Middle frontal gyrus (tissue), 1 donor: ENCODE data around the gene EID2.

Experiments
- DNase-seq: peaks from one replicate; pipeline ENCODE4 v3.0.0-alpha.2; 2015; ENCODE audit warnings: low spot score; ENCODE audit errors: extremely low spot score

EID2 gene

DNA sequence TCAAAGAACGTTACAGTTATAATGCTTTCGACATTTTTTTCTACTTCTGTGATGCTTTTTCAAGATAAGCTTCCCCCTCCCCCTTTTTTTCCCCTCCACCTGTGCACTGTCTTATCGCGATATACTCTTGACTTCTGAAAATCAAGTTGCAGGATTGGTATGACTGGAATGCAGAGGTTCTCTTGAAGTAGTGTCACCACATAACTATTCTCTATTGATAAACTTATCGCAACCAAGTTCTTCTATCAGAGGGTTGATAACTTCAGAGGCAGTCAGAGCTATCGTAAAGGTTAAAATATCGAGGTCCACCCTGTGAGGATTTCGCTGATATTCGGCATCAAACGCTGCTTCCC lies 820 bp downstream of the EID2 start:
- no peak for DNase-seq

GRCh38 chr19:39533791-39534190 lies 6.2 kb downstream of the EID2 start:
- no peak for DNase-seq

- no peak for DNase-seq
Observed at GRCh38 chr19:39533003-39533512, 6.9 kb downstream of the EID2 start.

GRCh38 chr19:39532233-39533002 lies 7.5 kb downstream of the EID2 start, which contains the start of gene EID2B:
Gene EID2B (minus strand): TSS chr19:39532852. CDS start chr19:39532802, 50 bp downstream.
- peak; percentile 97 for DNase-seq

- DNase-seq: no peak
Observed at GRCh38 chr19:39531834-39532232, 8.1 kb downstream of the EID2 start.

- DNase-seq: no peak
Observed at GRCh38 chr19:39525205-39525604, 14.8 kb downstream of the EID2 start.

DNA sequence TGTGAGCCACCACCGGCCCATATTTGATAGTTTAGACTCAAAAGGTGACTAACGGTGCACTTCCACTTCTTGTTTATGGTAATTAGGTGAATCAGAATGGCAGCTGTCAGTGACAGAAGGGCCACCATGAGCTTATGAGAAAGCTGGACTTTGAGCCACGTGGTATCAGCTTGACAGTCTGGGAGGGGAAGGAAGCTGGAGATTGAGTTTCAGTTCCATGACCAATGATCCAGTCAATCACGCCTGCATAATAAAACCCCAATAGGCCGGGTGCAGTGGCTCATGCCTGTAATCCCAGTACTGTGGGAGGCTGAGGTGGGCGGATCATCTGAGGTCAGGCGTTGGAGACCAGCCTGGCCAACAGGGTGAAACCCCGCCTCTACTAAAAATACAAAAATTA lies 15.5 kb downstream of the EID2 start:
- DNase-seq: no peak

DNA sequence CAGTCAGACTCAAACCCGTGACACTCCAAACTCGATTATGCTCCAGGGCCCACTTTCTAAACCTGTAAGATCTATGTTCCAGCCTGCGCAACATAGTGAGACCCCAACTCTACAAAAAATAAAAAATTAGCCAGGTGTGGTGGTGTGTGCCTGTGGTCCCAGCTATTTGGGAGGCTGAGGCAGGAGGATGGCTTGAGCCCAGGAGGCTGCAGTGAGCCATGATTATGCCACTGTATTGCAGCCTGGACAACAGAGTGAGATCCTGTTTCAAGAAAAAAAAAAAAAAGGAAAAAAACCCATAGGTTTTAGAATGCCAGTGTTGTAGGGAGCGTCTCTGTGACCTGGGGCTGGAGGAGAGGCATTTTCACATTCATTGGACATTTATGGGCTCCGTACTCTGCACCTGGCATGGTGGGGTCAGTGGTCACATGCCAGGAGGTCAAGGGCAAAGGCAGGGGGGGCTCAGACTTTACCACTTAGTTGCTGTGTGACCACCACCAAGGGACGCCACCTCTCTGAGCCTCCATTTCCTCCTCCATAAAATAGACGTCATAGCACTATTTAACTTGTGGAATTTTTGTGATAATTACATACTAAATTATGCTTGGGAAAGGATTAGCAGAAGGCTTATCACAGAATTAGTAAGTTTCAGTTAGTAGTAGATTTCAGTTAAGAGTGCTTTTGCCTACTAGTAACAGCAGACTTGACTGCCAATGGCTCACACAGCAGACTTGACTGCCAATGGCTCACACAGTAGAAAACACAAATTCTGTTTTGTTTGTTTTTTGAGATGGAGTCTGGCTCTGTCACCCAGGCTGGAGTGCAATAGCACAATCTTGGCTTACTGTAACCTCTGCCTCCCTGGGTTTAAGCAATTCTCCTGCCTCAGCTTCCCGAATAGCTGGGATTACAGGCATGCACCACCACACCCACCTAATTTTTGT lies 19.1 kb downstream of the EID2 start:
- no peak for DNase-seq

- DNase-seq: no peak
Observed at GRCh38 chr19:39518975-39519374, 21.0 kb downstream of the EID2 start.

- DNase-seq: no peak
Observed at GRCh38 chr19:39518458-39518857, 21.5 kb downstream of the EID2 start.

DNA sequence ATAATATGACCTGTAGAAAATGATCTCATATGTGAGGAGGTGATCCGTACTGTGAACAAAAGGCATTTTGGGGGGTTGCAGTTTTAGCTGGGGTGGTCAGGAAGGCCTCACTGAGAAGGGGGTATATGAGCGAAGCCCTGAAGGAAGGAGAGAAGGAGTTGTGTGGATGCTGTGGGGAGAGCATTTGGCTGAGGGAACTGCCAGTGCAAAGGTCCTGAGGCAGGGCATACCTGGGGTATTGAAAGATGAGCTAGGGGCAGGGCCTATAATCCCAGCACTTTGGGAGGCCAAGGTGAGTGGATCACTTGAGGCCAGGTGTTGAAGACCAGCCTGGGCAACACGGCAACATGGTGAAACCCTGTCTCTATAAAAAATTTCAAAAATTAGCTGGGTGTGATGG lies 22.5 kb downstream of the EID2 start:
- DNase-seq: no peak

DNA sequence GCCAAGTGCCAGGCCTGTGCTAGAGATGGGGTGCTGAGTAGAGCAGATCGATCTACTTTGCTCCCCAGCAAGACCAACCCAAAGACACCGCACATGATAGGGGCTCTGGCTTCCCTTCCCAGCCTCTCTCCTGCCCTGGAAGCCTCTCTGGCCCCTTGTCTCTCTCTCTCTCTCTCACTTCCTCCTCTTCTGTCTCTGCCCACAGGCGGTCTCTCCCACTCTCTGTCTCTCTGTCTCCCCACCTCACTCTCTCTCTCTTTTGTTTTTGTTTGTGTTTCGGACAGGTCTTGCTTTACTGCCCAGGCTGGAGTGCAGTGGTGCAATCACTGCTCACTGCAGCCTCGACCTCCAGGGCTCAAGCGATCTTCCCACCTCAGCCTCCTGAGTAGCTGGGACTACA lies 23.7 kb downstream of the EID2 start:
- DNase-seq: no peak

DNA sequence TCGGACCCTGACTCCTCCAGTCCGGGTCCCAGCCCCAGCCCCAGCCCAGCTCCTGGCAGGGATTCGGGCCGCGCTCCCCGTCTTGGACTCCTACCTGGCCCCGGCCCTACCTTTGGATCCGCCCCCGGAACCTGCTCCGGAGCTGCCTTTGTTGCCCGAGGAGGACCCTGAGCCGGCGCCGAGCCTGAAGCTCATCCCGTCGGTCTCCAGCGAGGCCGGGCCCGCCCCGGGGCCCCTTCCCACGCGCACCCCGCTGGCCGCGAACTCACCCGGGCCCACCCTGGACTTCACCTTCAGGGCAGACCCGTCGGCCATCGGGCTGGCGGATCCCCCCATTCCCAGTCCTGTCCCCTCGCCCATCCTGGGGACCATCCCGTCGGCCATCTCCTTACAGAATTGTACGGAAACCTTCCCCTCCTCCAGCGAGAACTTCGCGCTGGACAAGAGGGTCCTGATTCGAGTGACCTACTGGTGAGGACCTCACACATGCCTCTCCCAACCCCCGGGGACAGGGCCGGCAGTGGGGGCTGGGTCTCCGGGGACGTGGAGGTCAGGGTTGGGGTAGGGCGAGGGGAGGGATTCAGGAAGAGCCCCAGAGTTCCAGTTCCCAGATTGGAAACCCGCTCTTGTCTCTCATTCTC lies 24.3 kb downstream of the EID2 start:
- no peak for DNase-seq

DNA sequence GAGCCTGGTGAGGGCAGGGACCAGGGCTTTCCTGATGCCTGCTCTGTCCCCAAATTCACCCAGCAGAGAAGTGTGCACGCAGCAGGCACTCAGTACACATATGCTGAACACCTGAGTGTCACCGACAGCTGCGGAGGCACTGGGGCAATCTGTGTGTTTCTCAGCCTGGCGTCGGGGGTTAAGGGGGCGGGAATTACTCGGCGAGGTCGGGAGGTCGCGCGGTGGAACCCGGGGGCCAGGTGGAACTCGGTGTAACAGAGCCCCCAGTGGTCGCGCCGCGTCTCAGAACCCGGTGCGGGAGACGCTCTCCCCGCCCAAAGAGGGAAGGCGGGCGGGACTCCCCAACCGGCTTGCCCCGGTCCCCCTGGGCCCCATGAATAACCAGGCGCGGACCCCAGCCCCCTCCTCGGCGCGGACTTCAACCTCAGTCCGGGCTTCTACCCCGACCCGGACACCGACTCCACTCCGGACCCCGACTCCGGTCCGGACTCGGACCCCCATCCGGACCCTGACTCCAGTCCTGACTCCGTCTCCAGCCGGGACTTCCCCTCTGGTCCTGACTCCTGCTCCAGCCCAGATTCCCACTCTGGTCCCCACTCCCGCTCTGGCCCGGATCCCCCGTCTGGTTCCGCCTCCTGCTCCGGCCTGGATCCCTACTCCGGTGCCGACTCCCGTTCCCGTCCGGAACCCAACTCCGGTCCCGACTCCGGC lies 25.0 kb downstream of the EID2 start, which contains the start of gene SELENOV:
SELENOV (plus strand) TSS at position 300 of the 711 bp plus-strand sequence; CDS start at position 374, 74 bp downstream.
- DNase-seq: no peak

DNA sequence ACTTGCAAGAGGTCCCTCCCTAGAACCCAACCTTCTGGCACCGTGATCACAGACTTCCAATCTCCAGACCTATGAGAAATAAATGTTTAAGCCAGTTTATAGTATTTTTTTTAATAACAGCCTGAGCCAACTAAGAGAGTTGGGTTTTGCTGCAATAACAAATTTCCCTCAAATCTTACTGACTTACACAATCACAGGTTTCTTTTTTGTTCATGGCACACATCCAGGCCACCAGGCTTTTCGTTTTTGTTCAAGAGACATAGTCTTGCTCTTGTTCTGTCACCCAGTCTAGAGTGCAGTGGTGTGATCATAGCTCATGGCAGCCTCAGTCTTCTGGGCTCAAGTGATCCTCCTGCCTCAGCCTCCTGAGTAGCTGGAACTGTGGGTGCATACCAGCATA lies 27.0 kb downstream of the EID2 start:
- DNase-seq: no peak

DNA sequence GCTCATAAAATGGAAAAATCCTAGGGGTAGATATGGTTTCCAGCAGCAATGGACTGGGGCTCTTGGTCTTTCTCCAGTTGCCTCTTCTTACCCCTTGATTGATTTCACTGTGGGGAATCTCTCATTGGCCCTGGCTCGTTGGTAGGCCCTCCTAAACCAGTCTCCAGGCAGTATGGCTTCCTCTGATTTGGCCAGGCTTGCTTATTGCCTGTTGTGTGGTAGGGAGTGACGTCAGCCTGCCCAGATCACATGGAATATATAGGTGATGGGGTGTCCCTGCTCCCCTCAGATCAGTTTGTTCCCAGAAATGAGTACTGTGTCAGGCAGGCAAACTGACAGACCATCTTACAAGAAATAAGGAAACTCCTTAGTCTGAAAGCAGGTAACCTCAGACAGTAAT lies 30.7 kb downstream of the EID2 start:
- DNase-seq: no peak

GRCh38 chr19:39508629-39509028 lies 31.3 kb downstream of the EID2 start:
- no peak for DNase-seq

DNA sequence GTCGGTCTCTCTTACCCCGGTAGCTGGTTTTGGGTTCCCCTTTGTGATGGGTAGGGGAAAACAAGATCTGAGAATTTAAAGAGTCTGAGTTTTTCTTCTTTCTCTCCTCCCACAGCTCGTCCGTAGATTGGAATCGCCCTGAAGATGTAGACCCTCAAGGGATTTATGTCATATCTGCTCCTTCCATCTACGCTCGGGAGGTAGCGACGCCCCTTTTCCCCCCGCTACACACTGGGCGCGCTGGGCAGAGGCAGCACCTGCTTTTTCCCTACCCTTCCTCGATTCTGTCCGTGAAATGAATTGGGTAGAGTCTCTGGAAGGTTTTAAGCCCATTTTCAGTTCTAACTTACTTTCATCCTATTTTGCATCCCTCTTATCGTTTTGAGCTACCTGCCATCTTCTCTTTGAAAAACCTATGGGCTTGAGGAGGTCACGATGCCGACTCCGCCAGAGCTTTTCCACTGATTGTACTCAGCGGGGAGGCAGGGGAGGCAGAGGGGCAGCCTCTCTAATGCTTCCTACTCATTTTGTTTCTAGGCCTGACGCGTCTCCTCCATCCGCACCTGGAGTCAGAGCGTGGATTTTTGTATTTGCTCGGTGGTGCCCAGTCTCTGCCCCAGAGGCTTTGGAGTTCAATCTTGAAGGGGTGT lies 32.1 kb downstream of the EID2 start:
- no peak for DNase-seq

DNA sequence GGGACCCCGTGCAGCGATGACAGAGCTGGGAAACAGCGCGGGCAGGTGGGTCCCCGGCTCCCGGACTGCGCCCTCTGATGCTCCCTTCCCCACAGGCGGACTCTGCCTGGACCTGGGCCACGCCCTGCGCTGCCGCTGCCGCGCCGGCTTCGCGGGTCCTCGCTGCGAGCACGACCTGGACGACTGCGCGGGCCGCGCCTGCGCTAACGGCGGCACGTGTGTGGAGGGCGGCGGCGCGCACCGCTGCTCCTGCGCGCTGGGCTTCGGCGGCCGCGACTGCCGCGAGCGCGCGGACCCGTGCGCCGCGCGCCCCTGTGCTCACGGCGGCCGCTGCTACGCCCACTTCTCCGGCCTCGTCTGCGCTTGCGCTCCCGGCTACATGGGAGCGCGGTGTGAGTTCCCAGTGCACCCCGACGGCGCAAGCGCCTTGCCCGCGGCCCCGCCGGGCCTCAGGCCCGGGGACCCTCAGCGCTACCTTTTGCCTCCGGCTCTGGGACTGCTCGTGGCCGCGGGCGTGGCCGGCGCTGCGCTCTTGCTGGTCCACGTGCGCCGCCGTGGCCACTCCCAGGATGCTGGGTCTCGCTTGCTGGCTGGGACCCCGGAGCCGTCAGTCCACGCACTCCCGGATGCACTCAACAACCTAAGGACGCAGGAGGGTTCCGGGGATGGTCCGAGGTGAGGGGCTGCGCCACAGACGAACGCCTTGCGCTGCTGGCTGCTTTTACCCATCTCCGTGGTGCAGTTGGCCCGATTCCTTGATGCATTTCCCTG lies 32.8 kb downstream of the EID2 start:
- no peak for DNase-seq

DNA sequence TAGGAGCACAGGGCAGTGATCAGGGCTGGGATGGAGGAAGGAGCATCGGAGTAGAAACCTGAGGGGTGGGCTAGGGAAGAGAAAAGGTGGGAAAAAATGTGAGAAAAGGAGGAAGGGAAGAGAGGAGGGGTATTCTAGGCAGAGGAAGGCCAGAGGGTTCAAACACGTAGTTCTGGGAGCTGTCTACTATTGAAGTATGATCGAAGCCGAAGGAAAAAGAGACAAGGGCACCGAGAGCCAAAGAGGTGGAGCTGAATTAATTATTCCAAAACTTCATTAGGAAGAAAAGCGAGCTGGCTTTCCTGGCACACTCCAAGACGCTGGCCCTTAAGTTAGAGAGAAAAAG lies 33.4 kb downstream of the EID2 start:
- no peak for DNase-seq
